Adrenal gland (tissue), 12 donors: ENCODE results near the gene MYL7. TPM values are rescaled to one million over a fixed set of nuclear protein-coding genes. Genes with fewer than 3 reads are reported as not detected.

Experiments used
- DNase-seq, 7 donors: peaks; one replicate each; pipeline ENCODE4 v3.0.0-alpha.2; 2019 to 2020
- H3K27ac ChIP-seq, 5 donors: fragments of 200-600 bp; sonication (generic) in 4 of 5; 1 replicate in 3 of 5; 2 replicates in 2 of 5; pipeline versions ENCODE4 v1.5.1 to v1.8.0; 2016 to 2020; ENCODE audit warnings: mild to moderate bottlenecking in 1 of 5
- H3K27me3 ChIP-seq: fragments of 200-600 bp; 2 replicates; pipeline ENCODE4 v1.8.0; 2021
- H3K36me3 ChIP-seq, 2 donors: fragments of 200-600 bp; replicated peaks in 1 of 2; 1 replicate in 1 of 2; 2 replicates in 1 of 2; pipeline versions ENCODE4 v1.5.1 to v1.8.0; 2018 to 2022
- H3K4me1 ChIP-seq, 2 donors: fragments of 200-600 bp; replicated peaks in 1 of 2; 1 replicate in 1 of 2; 2 replicates in 1 of 2; pipeline versions ENCODE4 v1.5.1 to v1.8.0; 2018 to 2021
- H3K4me3 ChIP-seq, 4 donors: fragments of 200-600 bp; sonication (generic) in 3 of 4; one replicate each; pipeline ENCODE4 v1.5.1; 2016 to 2018
- H3K9me3 ChIP-seq, 3 donors: fragments of 200-600 bp; sonication (generic) in 1 of 3; replicated peaks in 1 of 3; 1 replicate in 2 of 3; 2 replicates in 1 of 3; pipeline versions ENCODE4 v1.5.1 to v1.8.0; 2016 to 2021
- CTCF ChIP-seq, 6 experiments: fragments of 450-650 bp in 4 of 6; fragments of 200-600 bp in 2 of 6; sonication (generic) in 1 of 6; IDR thresholded peaks; 1 replicate in 5 of 6; 2 replicates in 1 of 6; pipeline versions ENCODE4 v1.5.1 to v1.8.0; 2016 to 2021; ENCODE audit warnings: antibody characterized with exemption in 6 of 6, mild to moderate bottlenecking in 2 of 6, moderate library complexity in 1 of 6
- POLR2A ChIP-seq, 2 donors: fragments of 450-650 bp; IDR thresholded peaks; one replicate each; pipeline ENCODE4 v1.6.1; 2017; ENCODE audit warnings: antibody characterized with exemption in 2 of 2, mild to moderate bottlenecking in 2 of 2, moderate library complexity in 1 of 2
- WGBS, 4 donors: extraction: QIAGEN DNeasy Blood & Tissue Kit in 2 of 4; methylation state at CpG; one replicate each; pipeline versions ENCODE4 v1.1.5 to v1.1.7; 2013 to 2017; 5-methylcytosine and 5-hydroxymethylcytosine counted together
- intact Hi-C, 2 donors: fragments of 100-400 bp; cut with DNase I; formaldehyde crosslinking; loops; one replicate each; pipeline versions ENCODE4 v1.14.1 to v1.15.0; 2022 to 2023
- polyA plus RNA-seq, 3 donors: library from polyadenylated mRNA; stranded (reverse); fragments of 200-250 nt in 2 of 3; fragments of 350-450 nt in 1 of 3; fragmentation: Illumina TruSeq in 1 of 3; extraction: RNeasy Lipid Tissue Mini Kit (QIAGEN cat#74804) in 1 of 3; gene quantifications; one replicate each; pipeline ENCODE4 v1.2.3, GENCODE V29; 2013 to 2014
- total RNA-seq, 9 donors: library from RNA; depleted of rRNA in 4 of 9; stranded (reverse); fragments of >200 nt in 4 of 9; fragments of 120-200 nt in 1 of 9; fragmentation: NEBNext Ultra II Directional in 1 of 9; extraction: Animal tissue kit (Norgen Biotek cat#: 25700) in 1 of 9; gene quantifications; one replicate each; pipeline versions ENCODE4 v1.1.0 to v1.2.4, GENCODE V29; 2013 to 2023
- donor health status: healthy with polysubstance abuse.
- donor health status: Bipolar disorder and iron deficiency.
- donor health status: DM: yes; HTN: yes; CAD: no.
- donor health status: DM: no; HTN: no; CAD: no.
- donor health status: DM: no; HTN: no; CAD: no.
- donor health status: DM: yes; HTN: yes; CAD: no.

MYL7 gene
- total and polyA plus RNA-seq, 12 donors: 0.17 to 3.5 (median 0.24) TPM; not detected in 9

- peaks cover 0 to 7% of the 10 kb centered on the region in 2 donors for H3K36me3 ChIP-seq
- 78 to 91% (median 87%) methylated on average over 8 to 21 of the region's 21 CpGs for WGBS, 4 donors
- no peaks in the 10 kb centered on the region for H3K4me1 ChIP-seq
- H3K4me3 ChIP-seq: no peak overlapping the region
- no peak for DNase-seq
- no peaks in the 10 kb centered on the region for H3K27me3 ChIP-seq
- H3K27ac ChIP-seq: peak overlapping the region in 1 of 5 donors; percentile 55
- no peak for TF ChIP-seq POLR2A (IDR thresholded peaks at IDR 0.05)
- no peak for TF ChIP-seq CTCF (IDR thresholded peaks at IDR 0.05)
- no peaks in the 10 kb centered on the region for H3K9me3 ChIP-seq
- intact Hi-C loops: no loop called here
These were observed 33.0 kb downstream of the MYL7 start for GRCh38 chr7:44107961-44108767.

DNA sequence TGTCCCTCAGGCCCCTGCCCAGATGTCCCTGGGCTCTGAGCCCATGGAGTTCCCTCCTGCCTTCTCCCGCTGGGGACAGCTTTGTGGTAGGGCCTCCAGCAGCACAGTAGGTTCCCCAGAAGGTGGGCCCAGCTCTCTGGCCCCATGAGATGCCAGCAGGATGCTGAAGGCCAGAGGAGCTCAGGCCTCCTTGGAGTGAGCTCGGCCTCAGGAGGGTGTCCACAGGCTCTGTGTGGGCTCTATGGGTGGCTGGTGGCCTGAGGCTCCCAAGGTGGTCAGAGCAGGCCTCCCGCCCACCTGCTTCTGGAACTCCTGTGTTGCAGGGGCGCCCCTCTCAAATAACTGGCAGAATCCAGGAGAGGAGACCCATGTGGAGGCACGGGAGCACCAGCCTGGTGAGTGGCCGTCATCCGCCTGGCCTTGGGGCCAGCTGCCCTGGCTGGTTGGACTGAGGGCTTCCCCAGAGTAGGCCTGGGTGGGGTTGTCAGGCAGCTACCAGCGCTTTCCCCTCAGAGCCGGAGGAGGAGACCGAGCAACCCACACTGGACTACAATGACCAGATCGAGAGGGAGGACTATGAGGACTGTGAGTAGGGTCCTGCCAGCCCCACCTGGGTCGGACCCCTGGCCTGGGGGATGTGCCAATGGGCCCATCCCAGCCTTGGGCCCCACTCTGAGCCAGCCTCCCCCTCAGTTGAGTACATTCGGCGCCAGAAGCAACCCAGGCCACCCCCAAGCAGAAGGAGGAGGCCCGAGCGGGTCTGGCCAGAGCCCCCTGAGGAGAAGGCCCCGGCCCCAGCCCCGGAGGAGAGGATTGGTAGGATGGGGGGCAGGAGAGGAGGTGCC lies 33.8 kb downstream of the MYL7 start:
- Histone ChIP-seq H3K27ac (peak overlapping the region in 1 of 5 donors; percentile 55), H3K9me3 (no peaks in the 10 kb centered on the region), H3K36me3 (peaks cover 0 to 4% of the 10 kb centered on the region in 2 donors), H3K4me1 (no peaks in the 10 kb centered on the region), H3K27me3 (no peaks in the 10 kb centered on the region), H3K4me3 (peak overlapping the region in 1 of 4 donors; percentile 15)
- no peak for TF ChIP-seq POLR2A (IDR thresholded peaks at IDR 0.05)
- no peak for TF ChIP-seq CTCF (IDR thresholded peaks at IDR 0.05)
- no peak for DNase-seq
- 83 to 92% (median 90%) methylated on average over 7 to 18 of the region's 18 CpGs for WGBS, 4 donors
- intact Hi-C loops: no loop called here

GRCh38 chr7:44106311-44107065 lies 34.6 kb downstream of the MYL7 start:
- Histone ChIP-seq H3K36me3 (peaks cover 0 to 4% of the 10 kb centered on the region in 2 donors), H3K4me3 (peak overlapping the region in 1 of 4 donors; percentile 64), H3K4me1 (no peaks in the 10 kb centered on the region), H3K27ac (peak overlapping the region in 1 of 5 donors; percentile 93), H3K9me3 (no peaks in the 10 kb centered on the region), H3K27me3 (no peaks in the 10 kb centered on the region)
- intact Hi-C loops: no loop called here
- WGBS, 4 donors: 85 to 87% (median 86%) methylated on average over 6 to 10 of the region's 10 CpGs
- TF ChIP-seq CTCF (IDR thresholded peaks at IDR 0.05) (no peak), POLR2A (IDR thresholded peaks at IDR 0.05) (no peak)
- no peak for DNase-seq
